Ascending aorta (tissue), 2 donors: ENCODE data around the gene PSME3. TPM values are rescaled to one million over a fixed set of nuclear protein-coding genes. Genes with fewer than 3 reads are reported as not detected.
A peak's percentile ranks its signal among the peaks of the same experiment; 100 is the strongest.
"Not testable (repeated sequence)": the region's sequence is repeated elsewhere in the genome, so short reads cannot be mapped to it uniquely, and the experiment has no call there.

Source experiments
- DNase-seq, 2 donors: peaks; one replicate each; pipeline ENCODE4 v3.0.0-alpha.2; 2019; ENCODE audit warnings: low spot score in 2 of 2
- H3K27ac ChIP-seq, 2 donors: fragments of 200-600 bp; sonication (generic); one replicate each; pipeline ENCODE4 v1.5.1; 2016 to 2017; ENCODE audit warnings: mild to moderate bottlenecking in 1 of 2
- H3K27me3 ChIP-seq: fragments of 200-600 bp; sonication (generic); one replicate; pipeline ENCODE4 v1.5.1; 2017
- H3K36me3 ChIP-seq, 2 donors: fragments of 200-600 bp; sonication (generic); one replicate each; pipeline ENCODE4 v1.5.1; 2016
- H3K4me1 ChIP-seq, 2 donors: fragments of 200-600 bp; sonication (generic); one replicate each; pipeline ENCODE4 v1.5.1; 2016 to 2017; ENCODE audit warnings: mild to moderate bottlenecking in 1 of 2
- H3K4me3 ChIP-seq, 2 donors: fragments of 200-600 bp; sonication (generic); one replicate each; pipeline ENCODE4 v1.5.1; 2016 to 2017; ENCODE audit warnings: mild to moderate bottlenecking in 1 of 2
- H3K9me3 ChIP-seq, 2 donors: fragments of 200-600 bp; sonication (generic); one replicate each; pipeline ENCODE4 v1.5.1; 2016
- intact Hi-C: fragments of 100-400 bp; cut with DNase I; formaldehyde crosslinking; loops from one replicate; pipeline ENCODE4 v1.15.1; 2023
- total RNA-seq: library from RNA; depleted of rRNA; stranded (reverse); fragments of >200 nt; gene quantifications from one replicate; pipeline ENCODE4 v1.1.0, GENCODE V29; 2016
- TF ChIP-seq, protein P1 (sequence below), 3 experiments: fragments of 200-600 bp in 2 of 3; fragments of 450-650 bp in 1 of 3; sonication (generic) in 2 of 3; IDR thresholded peaks; one replicate each; pipeline ENCODE4 v1.5.1; 2016 to 2019; ENCODE audit warnings: antibody characterized with exemption in 3 of 3, mild to moderate bottlenecking in 1 of 3, moderate library complexity in 1 of 3

Gene PSME3
- total RNA-seq, 1 donor from 2014 or later = 29.7 TPM

DNA sequence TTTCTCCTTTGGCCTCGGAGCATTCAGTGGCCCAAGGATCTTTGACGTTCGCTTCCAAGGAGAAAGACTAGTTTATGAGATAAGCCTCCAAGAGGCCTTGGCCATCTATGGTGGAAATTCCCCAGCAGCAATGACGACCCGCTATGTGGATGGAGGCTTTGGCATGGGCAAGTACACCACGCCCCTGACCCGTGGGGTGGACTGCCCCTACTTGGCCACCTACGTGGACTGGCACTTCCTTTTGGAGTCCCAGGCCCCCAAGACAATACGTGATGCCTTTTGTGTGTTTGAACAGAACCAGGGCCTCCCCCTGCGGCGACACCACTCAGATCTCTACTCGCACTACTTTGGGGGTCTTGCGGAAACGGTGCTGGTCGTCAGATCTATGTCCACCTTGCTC lies 19.2 kb downstream of the PSME3 start:
- TF ChIP-seq, protein P1, sequence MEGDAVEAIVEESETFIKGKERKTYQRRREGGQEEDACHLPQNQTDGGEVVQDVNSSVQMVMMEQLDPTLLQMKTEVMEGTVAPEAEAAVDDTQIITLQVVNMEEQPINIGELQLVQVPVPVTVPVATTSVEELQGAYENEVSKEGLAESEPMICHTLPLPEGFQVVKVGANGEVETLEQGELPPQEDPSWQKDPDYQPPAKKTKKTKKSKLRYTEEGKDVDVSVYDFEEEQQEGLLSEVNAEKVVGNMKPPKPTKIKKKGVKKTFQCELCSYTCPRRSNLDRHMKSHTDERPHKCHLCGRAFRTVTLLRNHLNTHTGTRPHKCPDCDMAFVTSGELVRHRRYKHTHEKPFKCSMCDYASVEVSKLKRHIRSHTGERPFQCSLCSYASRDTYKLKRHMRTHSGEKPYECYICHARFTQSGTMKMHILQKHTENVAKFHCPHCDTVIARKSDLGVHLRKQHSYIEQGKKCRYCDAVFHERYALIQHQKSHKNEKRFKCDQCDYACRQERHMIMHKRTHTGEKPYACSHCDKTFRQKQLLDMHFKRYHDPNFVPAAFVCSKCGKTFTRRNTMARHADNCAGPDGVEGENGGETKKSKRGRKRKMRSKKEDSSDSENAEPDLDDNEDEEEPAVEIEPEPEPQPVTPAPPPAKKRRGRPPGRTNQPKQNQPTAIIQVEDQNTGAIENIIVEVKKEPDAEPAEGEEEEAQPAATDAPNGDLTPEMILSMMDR (IDR thresholded peaks at IDR 0.05) = no peak
- Histone ChIP-seq H3K4me3 (peak overlapping the region; percentile 51 to 62), H3K4me1 (peaks cover 0 to 23% of the 10 kb centered on the region in 2 donors), H3K27me3 (no peaks in the 10 kb centered on the region), H3K9me3 (no peaks in the 10 kb centered on the region), H3K36me3 (peaks cover 3 to 8% of the 10 kb centered on the region in 2 donors), H3K27ac (peak overlapping the region; percentile 83 to 84)
- intact Hi-C loops = no loop called here
- no peak for DNase-seq

DNA sequence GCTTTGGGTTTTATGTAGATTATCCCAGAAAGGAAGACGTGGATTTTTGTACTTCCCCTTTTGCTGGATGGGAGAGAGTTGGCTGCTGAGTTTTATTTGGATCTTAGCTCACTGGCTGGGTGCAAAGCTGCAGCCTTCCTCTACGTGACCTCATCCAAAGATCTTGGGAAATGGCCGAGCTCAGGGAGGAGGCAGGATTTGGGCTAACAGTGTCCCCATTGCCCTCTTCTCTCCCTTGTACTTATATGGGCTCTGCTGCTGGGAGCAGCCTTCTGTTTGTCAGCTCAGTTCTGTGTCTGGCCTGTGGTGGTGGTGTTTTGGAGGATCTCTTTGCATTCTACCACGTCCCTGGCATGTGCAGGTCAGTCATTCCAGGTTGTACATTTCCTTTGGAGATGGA lies 19.8 kb downstream of the PSME3 start:
- Histone ChIP-seq H3K9me3 (no peaks in the 10 kb centered on the region), H3K4me3 (peak overlapping the region; percentile 51 to 62), H3K36me3 (peaks cover 3 to 15% of the 10 kb centered on the region in 2 donors), H3K4me1 (peaks cover 0 to 23% of the 10 kb centered on the region in 2 donors), H3K27ac (peak overlapping the region; percentile 83 to 84), H3K27me3 (no peaks in the 10 kb centered on the region)
- DNase-seq = peak in 1 of 2 donors; percentile 77
- intact Hi-C loops = no loop called here
- TF ChIP-seq, protein P1 (IDR thresholded peaks at IDR 0.05) = no peak

DNA sequence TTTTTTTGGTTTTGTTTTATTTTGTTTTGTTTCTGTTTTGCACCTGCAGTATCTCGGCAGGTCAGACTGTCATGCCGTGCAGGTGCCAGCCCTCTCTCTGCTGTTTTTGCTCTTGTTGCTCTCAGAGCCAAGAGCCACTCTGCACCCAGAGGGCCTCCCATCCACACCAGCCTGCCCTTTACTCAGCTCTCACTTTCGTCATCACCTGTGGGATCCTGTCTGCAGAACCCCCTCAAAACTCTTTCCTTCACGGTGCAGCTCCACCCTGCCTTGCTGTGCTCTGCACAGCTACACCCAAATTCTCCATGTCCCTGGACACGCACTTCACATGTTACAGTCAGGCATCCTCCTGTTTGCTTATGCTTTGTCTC lies 20.4 kb downstream of the PSME3 start:
- H3K36me3 ChIP-seq = peaks cover 3 to 15% of the 10 kb centered on the region in 2 donors
- H3K4me1 ChIP-seq = peaks cover 0 to 23% of the 10 kb centered on the region in 2 donors
- DNase-seq = no peak
- intact Hi-C loops = no loop called here
- H3K9me3 ChIP-seq = no peaks in the 10 kb centered on the region
- H3K27ac ChIP-seq = peak overlapping the region; percentile 83 to 84
- H3K4me3 ChIP-seq = peak overlapping the region; percentile 51 to 62
- no peaks in the 10 kb centered on the region for H3K27me3 ChIP-seq
- TF ChIP-seq, protein P1 (IDR thresholded peaks at IDR 0.05) = no peak

DNA sequence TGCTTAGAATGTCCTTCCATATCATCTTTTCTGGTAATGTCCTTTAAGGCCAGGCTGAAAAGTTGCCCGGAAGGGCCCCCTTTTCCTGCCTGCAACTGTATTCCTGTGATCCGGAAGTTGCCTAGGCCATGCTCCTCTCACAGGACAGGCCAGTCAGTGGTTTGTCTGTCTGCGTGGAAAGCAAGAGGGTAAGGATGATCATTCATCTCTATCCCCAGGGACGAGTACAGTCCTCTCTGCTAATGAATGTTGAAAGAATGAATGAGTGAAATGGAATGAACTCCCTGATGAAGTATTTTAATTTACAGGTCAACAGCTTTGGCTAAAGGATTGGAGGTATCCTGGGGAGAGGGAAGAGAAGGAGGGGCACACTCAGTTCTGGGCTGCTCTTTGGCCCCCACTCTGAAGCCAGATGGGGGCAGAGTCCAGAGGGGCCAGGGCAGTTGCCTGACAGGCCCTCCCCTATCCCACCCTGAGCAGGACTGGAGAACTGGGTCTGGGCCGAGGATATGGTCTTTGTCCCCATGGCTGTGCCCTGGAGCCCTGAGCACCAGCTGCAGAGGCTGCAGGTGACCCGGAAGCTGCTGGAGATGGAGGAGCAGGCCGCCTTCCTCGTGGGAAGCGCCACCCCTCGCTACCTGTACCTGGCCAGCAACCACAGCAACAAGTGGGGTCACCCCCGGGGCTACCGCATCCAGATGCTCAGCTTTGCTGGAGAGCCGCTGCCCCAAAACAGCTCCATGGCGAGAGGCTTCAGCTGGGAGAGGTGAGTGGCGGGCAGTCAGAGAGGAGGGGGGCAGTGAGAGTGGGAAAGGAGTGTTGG lies 21.0 kb downstream of the PSME3 start:
- TF ChIP-seq, protein P1 (IDR thresholded peaks at IDR 0.05) = no peak
- DNase-seq = no peak
- Histone ChIP-seq H3K4me1 (peaks cover 0 to 23% of the 10 kb centered on the region in 2 donors), H3K27me3 (no peaks in the 10 kb centered on the region), H3K27ac (peak overlapping the region; percentile 83 to 84), H3K36me3 (peaks cover 3 to 15% of the 10 kb centered on the region in 2 donors), H3K9me3 (no peaks in the 10 kb centered on the region), H3K4me3 (peak overlapping the region; percentile 51 to 62)
- intact Hi-C loops = no loop called here

DNA sequence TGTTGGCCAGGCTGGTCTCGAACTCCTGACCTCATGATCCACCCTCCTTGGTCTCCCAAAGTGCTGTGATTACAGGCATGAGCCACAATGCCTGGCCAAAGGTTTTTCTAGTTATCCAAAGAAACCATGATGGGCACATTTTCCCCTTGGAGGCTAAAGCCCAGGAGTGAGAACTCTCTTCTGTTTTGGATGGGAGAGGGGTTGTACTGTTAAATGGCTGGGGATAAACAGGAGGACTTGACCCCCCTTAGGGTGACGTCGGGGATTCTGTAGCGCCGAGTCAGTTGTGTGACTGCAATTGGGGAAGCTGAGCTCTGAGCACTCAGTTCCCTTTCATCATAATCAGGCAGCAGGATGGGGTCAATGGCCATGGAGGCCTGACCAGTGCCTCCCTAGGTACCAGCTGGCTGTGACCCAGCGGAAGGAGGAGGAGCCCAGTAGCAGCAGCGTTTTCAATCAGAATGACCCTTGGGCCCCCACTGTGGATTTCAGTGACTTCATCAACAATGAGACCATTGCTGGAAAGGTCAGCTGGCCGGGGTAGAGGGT lies 21.9 kb downstream of the PSME3 start:
- intact Hi-C loops = no loop called here
- peak overlapping the region in 1 of 2 donors; percentile 34 for H3K27ac ChIP-seq
- peak overlapping the region in 1 of 2 donors; percentile 62 for H3K4me3 ChIP-seq
- DNase-seq = no peak
- no peaks in the 10 kb centered on the region for H3K27me3 ChIP-seq
- peaks cover 3 to 15% of the 10 kb centered on the region in 2 donors for H3K36me3 ChIP-seq
- peaks cover 0 to 18% of the 10 kb centered on the region in 2 donors for H3K4me1 ChIP-seq
- H3K9me3 ChIP-seq = no peaks in the 10 kb centered on the region
- TF ChIP-seq, protein P1 (IDR thresholded peaks at IDR 0.05) = no peak

DNA sequence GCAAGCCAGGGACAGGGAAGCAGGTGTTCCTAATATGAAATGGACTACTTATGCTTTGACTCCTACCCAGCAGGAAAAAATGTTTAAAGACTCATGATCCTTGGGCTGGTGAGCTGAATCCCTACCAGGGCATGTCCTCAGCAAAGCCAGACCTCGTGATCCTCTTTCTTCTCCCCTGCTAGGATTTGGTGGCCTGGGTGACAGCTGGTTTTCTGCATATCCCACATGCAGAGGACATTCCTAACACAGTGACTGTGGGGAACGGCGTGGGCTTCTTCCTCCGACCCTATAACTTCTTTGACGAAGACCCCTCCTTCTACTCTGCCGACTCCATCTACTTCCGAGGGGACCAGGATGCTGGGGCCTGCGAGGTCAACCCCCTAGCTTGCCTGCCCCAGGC lies 22.9 kb downstream of the PSME3 start:
- H3K4me1 ChIP-seq = peaks cover 0 to 11% of the 10 kb centered on the region in 2 donors
- not testable (repeated sequence) for DNase-seq

DNA sequence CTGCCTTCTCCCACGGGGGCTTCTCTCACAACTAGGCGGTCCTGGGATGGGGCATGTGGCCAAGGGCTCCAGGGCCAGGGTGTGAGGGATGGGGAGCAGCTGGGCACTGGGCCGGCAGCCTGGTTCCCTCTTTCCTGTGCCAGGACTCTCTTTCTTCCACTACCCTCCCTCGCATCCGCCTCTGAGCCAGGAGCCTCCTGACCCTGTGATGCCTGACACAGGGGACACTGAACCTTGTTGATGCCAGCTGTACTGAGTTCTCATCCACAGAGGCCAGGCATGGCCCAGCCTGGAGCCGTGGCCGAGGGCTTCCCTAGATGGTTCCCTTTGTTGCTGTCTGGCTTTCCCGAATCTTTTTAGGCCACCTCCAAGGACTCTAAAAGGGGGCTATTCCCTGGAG lies 23.3 kb downstream of the PSME3 start:
- DNase-seq, intact Hi-C loops, H3K9me3 ChIP-seq, H3K27me3 ChIP-seq: not testable (repeated sequence)
- H3K27ac ChIP-seq = peak overlapping the region; percentile 34 to 40
- H3K4me3 ChIP-seq = peak overlapping the region in 1 of 2 donors; percentile 21
- H3K36me3 ChIP-seq = peaks cover 3 to 15% of the 10 kb centered on the region in 2 donors
- peaks cover 0 to 11% of the 10 kb centered on the region in 2 donors for H3K4me1 ChIP-seq

More for the DNA sequence above, 22.9 kb downstream of the PSME3 start:
- H3K9me3 ChIP-seq, intact Hi-C loops, H3K27me3 ChIP-seq: not testable (repeated sequence)
- H3K27ac ChIP-seq = peak overlapping the region in 1 of 2 donors; percentile 11
- peaks cover 3 to 15% of the 10 kb centered on the region in 2 donors for H3K36me3 ChIP-seq
- H3K4me3 ChIP-seq = peak overlapping the region in 1 of 2 donors; percentile 62
